ENCODE results near the gene C6orf89.

The C6orf89 gene

GRCh38 chr6:36970892-36971842 is 85.4 kb downstream of the C6orf89 start:
- no peak for DNase-seq

DNA sequence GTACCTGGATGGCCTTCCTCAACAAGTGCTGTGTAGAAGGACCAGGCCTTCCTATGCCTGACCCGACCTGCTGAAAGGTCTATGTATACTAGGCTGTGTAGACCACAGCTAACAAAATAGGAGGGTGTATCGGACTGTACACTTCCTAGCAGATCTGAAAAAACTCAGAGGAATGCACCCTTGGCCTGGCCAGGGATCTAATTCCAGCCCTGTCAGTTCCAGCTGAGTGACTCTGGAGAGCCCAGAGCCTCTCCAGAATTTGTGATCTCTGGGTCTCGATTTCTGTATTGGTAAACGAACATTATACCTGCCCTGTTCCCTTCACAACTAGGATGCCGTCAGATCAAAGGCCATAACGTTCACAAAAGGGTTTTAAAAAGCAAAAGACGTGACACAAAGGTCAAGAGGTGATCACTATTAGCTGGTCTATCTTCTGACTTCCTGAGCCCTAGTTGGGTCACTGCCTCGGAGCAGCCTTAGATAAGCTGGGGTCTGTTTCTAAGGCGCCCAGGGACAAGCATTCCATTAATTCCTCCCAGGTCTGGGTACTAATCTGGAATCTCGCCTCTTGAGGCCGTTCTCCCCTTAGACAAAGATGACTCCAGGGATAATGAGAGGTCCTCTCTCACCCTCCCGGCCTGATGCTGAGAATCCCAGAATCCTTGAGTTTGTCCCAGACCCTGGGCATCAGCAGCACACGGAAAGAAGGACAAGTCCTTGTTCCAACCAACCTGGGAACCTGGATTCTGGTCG is 86.3 kb downstream of the C6orf89 start:
- no peak for DNase-seq

DNA sequence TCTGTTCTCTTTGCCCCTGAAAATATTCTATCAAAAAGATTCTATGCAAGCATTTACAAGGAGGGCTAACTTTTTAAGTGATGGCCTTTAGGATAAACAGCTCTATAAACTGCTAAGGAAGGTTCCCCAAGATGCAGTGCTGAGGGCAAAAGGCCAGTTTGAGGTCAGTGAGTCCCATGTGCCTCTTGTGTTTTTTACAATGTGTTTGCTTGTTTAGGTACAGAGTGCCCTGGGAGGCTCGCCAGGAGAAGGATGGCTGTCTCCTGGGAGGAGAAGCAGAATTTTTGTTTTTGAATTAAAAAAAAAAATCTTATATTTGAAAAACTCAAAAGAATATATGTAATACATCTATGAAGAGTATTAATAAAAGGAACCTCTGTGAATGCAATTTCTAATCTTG is 87.4 kb downstream of the C6orf89 start:
- no peak for DNase-seq

DNA sequence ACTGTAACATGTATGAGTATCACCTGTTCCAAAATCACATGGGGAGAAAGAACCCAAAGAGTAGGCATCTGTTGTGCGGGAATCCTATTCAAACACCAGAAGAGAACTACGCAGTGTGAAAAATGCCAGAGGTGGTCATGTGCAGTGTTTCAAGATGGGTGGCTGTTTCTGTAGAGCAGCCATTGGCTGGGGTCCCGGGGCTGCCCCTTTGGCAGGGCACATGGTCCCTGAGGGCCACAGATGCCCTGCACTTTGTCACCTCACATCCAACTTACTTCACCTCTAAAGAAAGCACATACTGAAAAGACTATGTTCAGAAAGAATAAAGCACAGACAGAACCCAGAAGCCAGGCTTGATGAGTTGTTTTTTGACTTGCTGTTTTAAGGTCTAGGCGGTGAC is 87.9 kb downstream of the C6orf89 start:
- no peak for DNase-seq

GRCh38 chr6:36975231-36976006 is 89.7 kb downstream of the C6orf89 start:
- DNase-seq: no peak

DNA sequence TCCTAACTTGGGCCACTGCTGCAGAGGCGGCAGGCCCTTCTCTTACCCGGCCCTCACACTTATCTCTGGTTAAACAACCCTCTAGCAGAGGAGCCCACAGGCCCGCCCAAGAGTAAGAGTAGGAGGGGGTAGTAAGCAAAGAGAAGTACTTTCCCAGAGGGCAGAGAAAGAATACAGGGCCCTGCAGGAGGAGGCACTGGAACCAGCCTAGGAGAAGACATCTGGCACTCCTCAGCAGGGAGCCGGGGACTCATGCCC is 90.2 kb downstream of the C6orf89 start:
- DNase-seq: no peak

GRCh38 chr6:36976509-36976908 is 90.8 kb downstream of the C6orf89 start:
- DNase-seq: no peak

GRCh38 chr6:36976931-36977330 is 91.2 kb downstream of the C6orf89 start:
- no peak for DNase-seq

GRCh38 chr6:36977470-36977941 is 91.8 kb downstream of the C6orf89 start:
- no peak for DNase-seq

All from NCI-H1092 (cell line).